HG03039 (cell line): Measurements from ENCODE around the gene GAS2L1.

Experiments
- ATAC-seq: cut with Tn5 transposase; IDR thresholded peaks from one replicate; pipeline ENCODE4 v1.9.1; 2021; ENCODE audit warnings: mild to moderate bottlenecking, moderate library complexity; ENCODE audit not compliant: unreplicated experiment

The GAS2L1 gene

DNA sequence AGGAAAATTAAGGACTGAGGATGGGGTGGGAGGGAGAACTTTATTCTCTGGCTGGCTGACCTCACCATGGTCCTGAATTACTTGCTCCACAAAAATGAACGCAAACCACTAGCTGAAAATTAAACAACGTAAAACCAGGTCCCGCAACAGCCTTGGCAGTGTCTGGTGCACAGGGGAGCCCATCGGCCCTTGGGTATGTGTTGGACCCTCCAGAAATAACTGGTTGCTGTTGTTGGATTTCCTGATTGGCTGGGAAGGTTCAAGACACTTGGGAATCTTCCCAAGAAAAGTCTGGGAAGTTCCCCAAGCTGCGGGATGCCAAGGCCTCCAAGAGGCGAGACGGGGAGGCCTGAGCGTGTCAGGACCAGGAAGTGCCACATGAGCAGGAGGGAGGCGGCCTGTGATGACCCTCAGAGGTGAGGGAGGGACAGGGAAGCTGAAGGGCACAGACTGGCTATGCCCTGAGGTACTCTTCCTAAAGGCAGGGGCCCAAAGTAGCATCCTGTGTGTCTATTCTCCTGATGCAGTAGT lies 19.4 kb downstream of the GAS2L1 start:
- no peak for ATAC-seq

DNA sequence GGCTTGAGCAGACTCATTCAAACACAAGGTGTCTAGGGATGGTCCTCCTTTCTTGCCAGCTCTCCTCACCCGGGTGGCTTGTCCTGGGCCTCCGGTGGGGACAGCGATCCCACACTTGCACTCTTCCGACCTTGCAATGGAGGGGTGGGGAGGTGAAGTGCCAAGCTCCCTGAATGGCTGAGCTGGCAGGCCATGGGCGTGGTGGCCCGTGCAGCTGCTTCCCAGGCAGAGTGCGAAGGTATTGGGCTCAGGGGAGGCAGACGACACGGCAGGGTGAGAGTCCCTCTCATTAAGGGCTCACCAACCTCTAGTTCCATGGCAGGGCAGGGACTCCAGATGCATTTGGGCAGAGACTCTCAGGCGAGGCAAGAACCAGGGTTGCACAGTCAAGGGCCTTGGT lies 20.0 kb downstream of the GAS2L1 start:
- ATAC-seq: no peak

DNA sequence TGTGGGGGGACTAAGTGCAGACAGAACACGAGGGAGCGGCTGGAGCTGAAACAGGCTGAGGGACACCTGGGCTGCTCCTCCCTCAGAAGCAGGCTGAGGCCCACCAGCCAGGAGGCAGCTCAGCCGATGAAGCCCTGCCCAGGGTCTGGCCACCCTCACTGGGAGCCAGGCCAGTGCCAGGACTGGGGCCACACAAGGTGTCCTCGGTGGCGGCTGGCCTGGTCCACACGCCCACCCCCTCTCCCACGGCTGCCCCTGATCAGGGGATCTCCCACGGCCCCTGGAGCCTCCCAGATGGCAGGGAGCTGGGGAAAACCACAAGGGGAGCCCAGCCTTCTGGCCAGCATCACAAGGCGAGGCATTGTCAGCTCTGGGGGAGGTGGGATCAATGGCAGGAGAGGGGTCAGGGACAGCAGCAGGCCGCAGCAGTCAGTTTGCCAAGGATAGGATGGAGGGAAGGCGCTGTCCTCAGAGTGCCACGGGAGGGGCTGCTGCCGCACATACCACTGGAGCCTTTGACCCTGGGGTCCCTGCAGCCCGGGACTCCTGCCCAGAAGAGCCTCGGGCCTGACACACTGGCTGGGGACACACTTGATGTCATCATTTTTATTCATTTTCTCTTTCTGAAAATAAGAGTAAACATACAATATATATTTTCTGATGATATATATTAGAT lies 20.8 kb downstream of the GAS2L1 start:
- no peak for ATAC-seq

- no peak for ATAC-seq
These were observed 21.6 kb downstream of the GAS2L1 start for GRCh38 chr22:29328055-29328454.

GRCh38 chr22:29328566-29329500 lies 22.4 kb downstream of the GAS2L1 start:
- ATAC-seq: no peak

GRCh38 chr22:29329581-29329980 lies 23.1 kb downstream of the GAS2L1 start:
- no peak for ATAC-seq

GRCh38 chr22:29330291-29330690 lies 23.8 kb downstream of the GAS2L1 start:
- no peak for ATAC-seq

DNA sequence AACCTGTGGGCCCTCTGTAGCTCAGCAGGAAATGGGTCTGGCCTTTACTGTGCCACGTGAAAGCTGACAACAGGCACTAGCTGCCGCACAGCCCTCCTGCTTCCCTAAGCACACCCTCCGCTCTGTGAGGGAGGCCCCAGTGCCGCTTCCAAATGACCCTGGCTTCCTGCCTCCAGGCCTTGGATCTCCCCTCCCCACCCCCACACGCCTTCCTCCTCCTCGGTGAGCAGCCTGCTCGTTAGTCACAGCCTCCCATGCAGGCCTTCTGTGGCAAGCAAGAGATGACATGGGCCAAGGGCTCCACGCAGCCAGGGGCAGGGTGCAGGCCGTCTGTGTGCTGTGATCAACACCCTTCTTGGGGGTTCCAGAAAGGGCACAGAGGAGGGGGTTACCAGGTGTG lies 24.3 kb downstream of the GAS2L1 start:
- no peak for ATAC-seq

- ATAC-seq: no peak
These were observed 24.8 kb downstream of the GAS2L1 start for GRCh38 chr22:29331213-29331612.

GRCh38 chr22:29331658-29332300 lies 25.3 kb downstream of the GAS2L1 start:
- no peak for ATAC-seq

DNA sequence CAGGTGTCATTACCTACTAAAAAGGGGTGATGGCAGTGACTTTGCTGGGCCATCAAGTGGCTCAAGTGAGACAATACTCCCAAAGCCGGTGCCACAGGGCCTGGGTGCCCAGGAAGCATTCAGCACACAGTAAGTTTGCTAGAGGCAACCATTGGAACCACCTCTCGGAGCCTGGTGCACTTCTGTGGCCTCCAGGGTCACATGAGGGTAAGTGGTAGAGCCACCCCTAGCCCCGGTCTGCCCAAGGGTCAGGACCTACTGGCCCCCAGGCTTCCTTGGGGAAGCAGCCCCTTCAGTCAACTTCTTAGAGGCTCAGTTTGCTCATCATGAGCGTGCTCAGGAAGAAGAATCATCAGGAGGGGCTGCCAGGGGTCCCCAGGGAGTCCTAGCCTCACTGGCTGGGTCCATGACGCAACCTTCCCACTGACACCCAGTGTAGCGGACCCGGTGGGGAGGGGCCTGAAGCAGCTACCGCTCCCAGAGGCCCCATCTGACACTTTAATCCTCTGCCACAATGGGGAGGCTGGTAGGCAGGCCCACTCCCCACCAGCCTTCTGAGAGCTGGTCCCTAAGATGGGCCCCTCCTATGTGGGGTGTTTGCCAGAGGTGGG lies 26.5 kb downstream of the GAS2L1 start:
- ATAC-seq: no peak

- ATAC-seq: no peak
These were observed 27.7 kb downstream of the GAS2L1 start for GRCh38 chr22:29334148-29334547.

DNA sequence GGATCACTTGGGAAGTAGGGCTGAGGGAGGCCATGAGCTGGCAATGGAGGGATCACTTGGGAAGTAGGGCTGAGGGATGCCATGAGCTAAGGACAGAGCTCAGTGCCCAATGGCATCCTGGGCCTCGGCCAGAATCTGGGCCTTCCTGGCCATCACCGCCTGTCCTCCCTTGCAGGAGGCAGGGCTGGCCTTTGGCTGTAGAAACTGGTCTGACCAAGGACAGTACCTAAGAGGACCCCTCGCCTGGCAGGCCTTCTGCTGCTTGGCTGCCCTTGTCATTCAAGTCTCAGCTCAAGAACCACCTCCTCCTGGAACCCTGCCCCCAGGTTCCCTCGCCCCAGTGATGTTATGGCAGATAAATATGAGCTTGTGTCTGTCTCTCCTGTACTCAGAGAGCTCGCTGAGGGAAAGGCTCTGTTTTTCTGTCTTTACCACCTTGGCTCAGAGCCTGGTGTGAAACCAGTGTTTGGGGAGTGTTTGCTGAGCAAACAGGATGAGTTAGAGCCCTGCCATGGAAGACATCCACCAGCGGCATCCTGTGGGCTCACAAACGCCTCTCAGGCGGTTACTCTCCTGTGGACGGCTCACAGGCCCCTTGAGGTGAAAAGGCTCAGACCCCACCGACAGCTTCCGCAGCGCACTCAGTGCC lies 28.4 kb downstream of the GAS2L1 start:
- no peak for ATAC-seq

DNA sequence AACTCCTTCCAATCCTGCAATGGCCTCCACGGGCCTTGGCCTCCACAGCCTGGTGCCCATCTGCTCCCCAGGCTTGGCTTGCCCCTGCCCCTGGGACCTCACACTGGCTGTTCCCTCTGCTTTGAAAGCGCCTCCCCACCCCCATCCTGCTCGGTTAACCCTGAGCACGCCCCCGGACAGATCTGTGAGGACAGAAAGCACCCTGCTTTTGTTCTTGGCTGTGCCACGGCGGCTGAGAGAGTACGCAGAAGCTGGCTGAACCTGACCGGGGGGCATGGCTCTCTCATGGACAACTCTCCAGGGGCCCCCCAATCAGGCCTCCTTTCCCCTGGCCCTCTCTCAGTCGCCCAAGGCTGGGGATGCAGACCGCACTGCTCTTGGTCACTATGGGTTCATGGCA lies 29.2 kb downstream of the GAS2L1 start:
- no peak for ATAC-seq

DNA sequence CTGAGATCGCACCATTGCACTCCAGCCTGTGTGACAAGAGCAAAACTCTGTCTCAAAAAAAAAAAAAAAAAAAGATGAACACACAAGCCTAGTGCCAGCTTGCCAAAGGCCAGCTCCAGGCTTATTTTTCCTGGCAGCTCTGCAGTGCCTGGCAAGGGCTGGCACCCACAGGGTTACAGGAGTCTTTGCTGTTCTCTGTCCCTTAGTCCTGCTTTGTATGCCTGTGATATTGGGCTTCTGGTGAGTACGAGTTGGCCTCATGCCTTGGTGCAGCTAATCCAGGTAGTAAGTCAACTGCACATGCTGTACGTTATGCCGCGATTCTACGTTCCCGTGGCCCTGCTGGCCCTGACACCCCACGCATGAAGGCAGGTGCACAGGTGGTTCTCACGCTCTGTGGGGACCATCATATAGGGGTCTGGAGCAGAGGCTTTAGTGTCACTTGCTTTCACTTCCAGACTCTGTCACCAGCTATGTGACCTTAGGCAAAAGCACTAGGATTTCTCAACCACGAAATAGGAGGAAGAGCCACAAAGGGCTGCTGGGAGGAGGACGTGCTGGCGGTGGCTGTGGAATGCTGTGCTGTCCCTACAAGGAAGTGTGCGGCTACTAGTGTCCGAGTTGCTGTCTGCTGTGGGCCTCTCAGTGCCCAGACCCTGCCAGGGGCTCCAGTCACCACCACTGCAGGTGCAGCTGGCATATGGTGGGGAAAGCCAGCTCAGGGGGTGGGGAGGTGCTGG lies 30.5 kb downstream of the GAS2L1 start:
- no peak for ATAC-seq

DNA sequence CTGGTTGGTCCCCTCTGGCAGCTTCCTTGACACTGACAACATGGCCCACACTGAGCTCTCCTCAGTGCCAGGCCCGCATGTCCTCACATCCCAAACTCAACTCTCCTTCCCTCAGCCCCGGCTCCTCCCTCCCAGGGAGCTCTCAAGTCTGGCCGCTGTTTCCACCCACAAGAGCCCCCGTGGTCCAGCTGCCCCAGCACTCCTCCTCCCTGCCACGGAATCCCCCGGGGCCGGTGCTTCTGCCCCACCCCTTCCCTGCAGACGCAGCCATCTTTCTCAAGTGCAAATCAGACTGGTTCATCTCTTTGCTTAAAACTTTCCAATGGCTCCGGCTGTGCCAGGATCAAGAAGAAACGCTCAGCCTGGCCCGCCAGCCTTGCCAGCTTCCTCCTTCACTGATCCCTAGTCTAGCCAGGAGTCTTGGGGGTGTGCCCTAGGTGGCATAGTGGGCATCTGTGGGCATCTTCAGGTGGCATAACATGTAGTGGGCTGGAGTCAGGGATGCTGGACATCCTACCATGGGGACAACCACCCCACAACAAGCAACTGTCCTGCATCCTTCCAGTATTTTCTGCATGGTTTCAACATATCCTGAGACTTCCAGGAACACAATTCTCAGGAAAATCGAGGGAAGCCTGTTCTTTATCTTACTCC lies 31.3 kb downstream of the GAS2L1 start:
- no peak for ATAC-seq

DNA sequence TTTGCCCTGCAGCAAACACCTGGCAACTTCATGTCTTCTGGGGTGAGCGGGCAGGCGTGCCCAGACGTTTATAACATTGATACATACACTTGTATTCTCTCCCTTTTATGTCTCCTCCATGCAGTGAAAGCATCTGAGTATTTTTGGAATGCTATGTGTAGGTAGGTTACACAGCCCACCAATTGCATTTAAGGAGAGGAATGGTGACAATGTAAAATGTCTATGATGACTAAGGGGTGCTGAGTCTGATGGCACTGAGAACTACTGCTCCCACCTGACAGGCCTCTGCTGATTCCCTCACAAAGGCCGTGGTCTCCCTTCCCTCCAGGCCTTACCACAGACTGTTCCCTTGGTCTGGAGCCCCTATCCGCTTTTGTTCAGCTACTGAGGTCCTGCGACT lies 31.9 kb downstream of the GAS2L1 start:
- no peak for ATAC-seq

GRCh38 chr22:29339381-29340235 lies 33.2 kb downstream of the GAS2L1 start:
- no peak for ATAC-seq
